ENCODE results near the gene MATN1. TPM values are rescaled to one million over a fixed set of nuclear protein-coding genes. Genes with fewer than 3 reads are reported as not detected.

The MATN1 gene
- total RNA-seq, 1 experiment from 2014 or later = 0.24 TPM

DNA sequence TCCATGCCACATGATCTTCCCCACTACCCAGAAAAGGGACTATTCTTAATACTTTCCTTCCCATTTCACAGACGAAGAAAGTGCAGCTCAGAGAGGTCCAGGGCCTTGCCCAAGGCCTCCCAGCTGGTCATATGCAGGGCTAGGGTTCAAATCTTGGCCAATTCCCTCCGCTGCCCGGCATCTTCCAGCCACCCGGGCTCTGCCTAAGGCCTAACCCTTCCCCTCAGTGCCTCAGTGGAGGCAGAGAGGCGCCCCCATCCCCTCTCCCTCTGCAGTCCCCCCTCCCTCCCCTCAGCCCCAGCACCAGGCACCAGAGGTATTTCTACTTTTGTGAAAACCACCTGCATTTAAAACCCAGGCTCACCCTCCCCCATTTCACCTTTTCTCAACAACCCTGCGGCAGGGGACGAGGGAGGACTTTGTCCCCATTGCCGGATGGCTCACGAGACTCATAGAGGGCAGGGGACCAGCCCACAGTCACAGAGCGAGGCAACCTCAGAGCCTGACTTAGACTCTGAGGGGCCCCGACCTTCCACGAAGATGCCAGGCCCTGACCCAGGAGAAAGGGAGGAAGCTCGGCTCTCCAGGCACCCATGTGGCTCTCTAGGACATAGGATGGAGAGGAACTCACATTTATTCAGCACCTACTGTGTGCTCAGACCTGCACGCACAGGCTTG, 21.9 kb upstream of the MATN1 start (continued):
- TF ChIP-seq, protein P1, sequence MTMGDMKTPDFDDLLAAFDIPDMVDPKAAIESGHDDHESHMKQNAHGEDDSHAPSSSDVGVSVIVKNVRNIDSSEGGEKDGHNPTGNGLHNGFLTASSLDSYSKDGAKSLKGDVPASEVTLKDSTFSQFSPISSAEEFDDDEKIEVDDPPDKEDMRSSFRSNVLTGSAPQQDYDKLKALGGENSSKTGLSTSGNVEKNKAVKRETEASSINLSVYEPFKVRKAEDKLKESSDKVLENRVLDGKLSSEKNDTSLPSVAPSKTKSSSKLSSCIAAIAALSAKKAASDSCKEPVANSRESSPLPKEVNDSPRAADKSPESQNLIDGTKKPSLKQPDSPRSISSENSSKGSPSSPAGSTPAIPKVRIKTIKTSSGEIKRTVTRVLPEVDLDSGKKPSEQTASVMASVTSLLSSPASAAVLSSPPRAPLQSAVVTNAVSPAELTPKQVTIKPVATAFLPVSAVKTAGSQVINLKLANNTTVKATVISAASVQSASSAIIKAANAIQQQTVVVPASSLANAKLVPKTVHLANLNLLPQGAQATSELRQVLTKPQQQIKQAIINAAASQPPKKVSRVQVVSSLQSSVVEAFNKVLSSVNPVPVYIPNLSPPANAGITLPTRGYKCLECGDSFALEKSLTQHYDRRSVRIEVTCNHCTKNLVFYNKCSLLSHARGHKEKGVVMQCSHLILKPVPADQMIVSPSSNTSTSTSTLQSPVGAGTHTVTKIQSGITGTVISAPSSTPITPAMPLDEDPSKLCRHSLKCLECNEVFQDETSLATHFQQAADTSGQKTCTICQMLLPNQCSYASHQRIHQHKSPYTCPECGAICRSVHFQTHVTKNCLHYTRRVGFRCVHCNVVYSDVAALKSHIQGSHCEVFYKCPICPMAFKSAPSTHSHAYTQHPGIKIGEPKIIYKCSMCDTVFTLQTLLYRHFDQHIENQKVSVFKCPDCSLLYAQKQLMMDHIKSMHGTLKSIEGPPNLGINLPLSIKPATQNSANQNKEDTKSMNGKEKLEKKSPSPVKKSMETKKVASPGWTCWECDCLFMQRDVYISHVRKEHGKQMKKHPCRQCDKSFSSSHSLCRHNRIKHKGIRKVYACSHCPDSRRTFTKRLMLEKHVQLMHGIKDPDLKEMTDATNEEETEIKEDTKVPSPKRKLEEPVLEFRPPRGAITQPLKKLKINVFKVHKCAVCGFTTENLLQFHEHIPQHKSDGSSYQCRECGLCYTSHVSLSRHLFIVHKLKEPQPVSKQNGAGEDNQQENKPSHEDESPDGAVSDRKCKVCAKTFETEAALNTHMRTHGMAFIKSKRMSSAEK (CRISPR knock-in tag; IDR thresholded peaks at IDR 0.05; ENCODE audit: borderline replicate concordance) = no peak
- TF ChIP-seq SMAD3 (CRISPR knock-in tag; IDR thresholded peaks at IDR 0.05; ENCODE audit: borderline replicate concordance) = no peak
- TF ChIP-seq CBFB (CRISPR knock-in tag; IDR thresholded peaks at IDR 0.05; ENCODE audit: low read depth) = no peak
- TF ChIP-seq, protein P2, sequence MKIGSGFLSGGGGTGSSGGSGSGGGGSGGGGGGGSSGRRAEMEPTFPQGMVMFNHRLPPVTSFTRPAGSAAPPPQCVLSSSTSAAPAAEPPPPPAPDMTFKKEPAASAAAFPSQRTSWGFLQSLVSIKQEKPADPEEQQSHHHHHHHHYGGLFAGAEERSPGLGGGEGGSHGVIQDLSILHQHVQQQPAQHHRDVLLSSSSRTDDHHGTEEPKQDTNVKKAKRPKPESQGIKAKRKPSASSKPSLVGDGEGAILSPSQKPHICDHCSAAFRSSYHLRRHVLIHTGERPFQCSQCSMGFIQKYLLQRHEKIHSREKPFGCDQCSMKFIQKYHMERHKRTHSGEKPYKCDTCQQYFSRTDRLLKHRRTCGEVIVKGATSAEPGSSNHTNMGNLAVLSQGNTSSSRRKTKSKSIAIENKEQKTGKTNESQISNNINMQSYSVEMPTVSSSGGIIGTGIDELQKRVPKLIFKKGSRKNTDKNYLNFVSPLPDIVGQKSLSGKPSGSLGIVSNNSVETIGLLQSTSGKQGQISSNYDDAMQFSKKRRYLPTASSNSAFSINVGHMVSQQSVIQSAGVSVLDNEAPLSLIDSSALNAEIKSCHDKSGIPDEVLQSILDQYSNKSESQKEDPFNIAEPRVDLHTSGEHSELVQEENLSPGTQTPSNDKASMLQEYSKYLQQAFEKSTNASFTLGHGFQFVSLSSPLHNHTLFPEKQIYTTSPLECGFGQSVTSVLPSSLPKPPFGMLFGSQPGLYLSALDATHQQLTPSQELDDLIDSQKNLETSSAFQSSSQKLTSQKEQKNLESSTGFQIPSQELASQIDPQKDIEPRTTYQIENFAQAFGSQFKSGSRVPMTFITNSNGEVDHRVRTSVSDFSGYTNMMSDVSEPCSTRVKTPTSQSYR (CRISPR knock-in tag; IDR thresholded peaks at IDR 0.05) = no peak
- no peak for TF ChIP-seq ZNF263 (CRISPR knock-in tag; IDR thresholded peaks at IDR 0.05; ENCODE audit: low read depth)
- TF ChIP-seq ZBTB43 (CRISPR knock-in tag; IDR thresholded peaks at IDR 0.05) = no peak
- TF ChIP-seq EMX1 (CRISPR knock-in tag; IDR thresholded peaks at IDR 0.05) = no peak
- TF ChIP-seq E2F1 (CRISPR knock-in tag; IDR thresholded peaks at IDR 0.05) = no peak
- no peak for TF ChIP-seq ZNF423 (CRISPR knock-in tag; IDR thresholded peaks at IDR 0.05)

DNA sequence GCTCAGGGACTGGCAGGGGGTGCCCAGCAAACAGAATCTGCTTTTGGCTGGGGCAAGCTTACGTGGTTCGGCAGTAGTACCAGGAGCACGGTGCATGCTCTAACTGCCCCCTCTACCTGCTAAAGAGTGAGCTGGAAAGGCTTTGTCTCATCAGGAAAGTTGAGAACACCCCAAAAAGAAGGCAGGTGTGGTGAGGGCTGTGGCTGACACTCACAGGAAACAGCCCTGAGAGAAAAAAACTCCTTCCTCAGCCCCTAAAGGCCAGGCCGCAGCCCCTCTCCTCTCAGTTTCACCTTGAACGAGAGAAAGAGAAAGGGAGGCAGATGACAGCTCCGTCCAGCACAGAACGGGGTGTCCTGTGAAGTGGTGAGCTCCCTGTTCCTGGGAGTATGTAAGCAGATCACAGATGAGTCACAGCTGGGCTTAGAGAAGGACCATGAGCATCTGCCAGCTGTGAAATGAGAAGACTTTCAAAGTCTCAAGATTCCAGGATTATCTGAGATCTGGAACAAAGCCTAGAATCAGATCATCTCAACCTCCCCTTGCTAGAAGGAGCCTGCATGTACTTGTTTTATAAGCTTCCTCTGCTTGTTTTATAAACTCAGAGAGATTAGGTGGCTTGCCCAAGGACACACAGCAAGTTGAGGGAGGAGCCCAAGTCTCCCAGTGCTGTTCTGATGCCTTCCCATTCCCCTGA, 20.8 kb upstream of the MATN1 start:
- no peak for ATAC-seq
- Mint-ChIP-seq H3K36me3 (no peaks in the 10 kb centered on the region), H3K27ac (no peak overlapping the region), H3K4me1 (peaks cover 37% of the 10 kb centered on the region), H3K9me3 (no peaks in the 10 kb centered on the region), H3K27me3 (ENCODE audit: low read depth) (no peaks in the 10 kb centered on the region), H3K4me3 (no peak overlapping the region)
- ChIA-PET POLR2A (no interaction called here), CTCF (interaction anchor here (0.9 to 3.3 kb wide), 5 partner anchors 14 to 57 kb away, joined by 3 to 10 read pairs (median 4); partner anchors contain the start of gene MATN1)
- TF ChIP-seq TEAD4 (CRISPR knock-in tag; IDR thresholded peaks at IDR 0.05) (no peak), AFF4 (CRISPR knock-in tag; IDR thresholded peaks at IDR 0.05; ENCODE audit: borderline replicate concordance) (no peak), OVOL2 (CRISPR knock-in tag; IDR thresholded peaks at IDR 0.05; ENCODE audit: borderline replicate concordance) (no peak), ZNF263 (CRISPR knock-in tag; IDR thresholded peaks at IDR 0.05; ENCODE audit: low read depth) (no peak)
- no peak for DNase-seq (ENCODE audit: low spot score)

Data from WTC11 (cell line).